ENCODE measurements around the gene SLITRK1.

The SLITRK1 gene, protein sequence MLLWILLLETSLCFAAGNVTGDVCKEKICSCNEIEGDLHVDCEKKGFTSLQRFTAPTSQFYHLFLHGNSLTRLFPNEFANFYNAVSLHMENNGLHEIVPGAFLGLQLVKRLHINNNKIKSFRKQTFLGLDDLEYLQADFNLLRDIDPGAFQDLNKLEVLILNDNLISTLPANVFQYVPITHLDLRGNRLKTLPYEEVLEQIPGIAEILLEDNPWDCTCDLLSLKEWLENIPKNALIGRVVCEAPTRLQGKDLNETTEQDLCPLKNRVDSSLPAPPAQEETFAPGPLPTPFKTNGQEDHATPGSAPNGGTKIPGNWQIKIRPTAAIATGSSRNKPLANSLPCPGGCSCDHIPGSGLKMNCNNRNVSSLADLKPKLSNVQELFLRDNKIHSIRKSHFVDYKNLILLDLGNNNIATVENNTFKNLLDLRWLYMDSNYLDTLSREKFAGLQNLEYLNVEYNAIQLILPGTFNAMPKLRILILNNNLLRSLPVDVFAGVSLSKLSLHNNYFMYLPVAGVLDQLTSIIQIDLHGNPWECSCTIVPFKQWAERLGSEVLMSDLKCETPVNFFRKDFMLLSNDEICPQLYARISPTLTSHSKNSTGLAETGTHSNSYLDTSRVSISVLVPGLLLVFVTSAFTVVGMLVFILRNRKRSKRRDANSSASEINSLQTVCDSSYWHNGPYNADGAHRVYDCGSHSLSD

DNA sequence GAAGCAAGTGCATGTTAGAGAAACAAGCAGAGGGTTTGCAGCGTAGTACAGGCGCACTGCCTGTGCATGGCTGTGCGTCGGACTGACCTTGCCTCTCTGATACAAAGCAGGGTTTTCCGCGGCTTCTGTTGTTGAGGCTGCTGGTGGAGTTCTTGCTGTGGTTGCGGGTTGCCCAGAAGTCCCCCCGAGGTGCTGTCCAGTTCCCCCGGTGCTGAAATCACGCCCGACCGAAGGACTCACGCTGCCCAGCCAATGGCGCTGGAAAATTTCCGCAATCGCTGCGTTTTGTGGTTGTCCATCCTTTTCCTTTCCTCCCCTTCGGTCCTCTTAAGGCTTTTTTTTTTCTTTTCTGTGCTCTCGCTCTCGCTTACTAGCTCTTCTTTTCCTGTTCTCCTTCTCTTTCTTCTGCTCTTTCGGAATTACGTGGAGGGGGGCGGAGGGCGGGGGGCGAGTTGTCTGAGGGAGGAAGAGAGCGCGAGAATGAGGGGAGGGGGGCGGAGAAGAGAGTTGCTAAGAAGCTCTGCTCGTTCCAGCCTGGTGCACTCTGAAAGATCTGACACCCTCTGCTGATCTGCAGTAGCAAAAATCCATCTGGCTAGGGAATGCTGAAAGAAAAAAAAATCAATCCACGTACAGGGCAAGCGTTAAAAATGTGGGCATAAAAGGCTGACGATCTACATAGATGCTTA, at the start of gene SLITRK1:
TSS of gene SLITRK1 (minus strand) at position 558 of the 689 bp plus-strand sequence. CDS start 967 bp downstream, outside the sequence.
- in situ Hi-C loops (cut with HindIII; ENCODE audit: low sequenced_read_pairs), result no loop called here

DNA sequence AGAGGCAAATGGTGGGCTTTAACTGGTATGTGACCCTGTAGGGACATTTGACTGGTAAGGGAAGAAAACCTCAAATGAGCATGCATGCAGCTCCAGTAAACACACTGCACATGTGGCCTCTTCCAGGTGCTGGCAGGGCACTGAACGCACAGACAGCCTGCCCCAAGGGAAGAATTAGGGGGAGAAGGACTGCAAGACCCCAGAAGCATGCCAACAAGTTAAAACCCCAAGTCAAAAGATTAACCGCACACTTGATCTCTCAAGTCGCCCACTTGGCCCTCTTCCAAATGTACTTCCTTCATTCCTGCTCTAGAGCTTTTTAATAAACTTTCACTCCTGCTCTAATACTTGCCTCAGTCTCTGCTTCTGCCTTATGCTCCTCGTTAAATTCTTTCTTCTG, 46.9 kb upstream of the SLITRK1 start:
- in situ Hi-C loops (cut with HindIII; ENCODE audit: low sequenced_read_pairs), result no loop called here

DNA sequence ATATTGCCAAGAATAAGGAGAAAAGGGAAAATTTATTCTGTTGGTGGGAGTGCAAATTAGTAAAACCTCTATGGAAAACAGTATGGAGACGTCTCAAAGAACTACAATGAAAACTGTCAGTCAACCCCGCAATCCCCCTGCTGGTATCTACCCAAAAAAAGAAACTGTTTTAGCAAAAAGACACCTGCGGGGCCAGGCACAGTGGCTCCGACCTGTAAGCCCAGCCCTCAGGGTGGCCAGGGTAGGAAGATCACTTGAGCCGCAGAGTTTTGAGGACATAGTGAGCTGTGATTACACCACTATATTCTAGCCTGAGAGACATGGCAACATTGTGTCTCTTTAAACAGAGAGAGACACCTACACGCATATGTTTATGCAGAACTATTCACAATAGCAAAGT, 37.5 kb upstream of the SLITRK1 start:
- in situ Hi-C loops (cut with HindIII; ENCODE audit: low sequenced_read_pairs), result no loop called here

DNA sequence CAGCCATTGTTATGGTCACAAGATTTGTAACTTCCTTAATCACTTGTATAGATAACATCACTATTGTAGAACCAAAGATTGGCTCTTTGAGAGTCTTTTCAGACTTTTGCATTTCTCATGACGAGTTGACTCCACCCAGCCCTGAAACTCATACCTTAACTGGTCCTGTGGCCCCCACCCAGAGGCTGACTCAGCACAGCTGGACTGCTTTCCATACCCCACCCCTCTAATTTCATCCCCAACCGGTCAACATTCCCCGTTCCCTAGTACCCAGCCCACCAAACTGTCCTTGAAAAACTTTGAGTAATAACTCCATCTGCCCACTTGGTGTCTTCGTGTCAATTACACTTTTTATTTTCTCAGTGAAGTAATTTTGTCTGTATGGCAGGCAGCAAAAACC, 32.1 kb upstream of the SLITRK1 start:
- in situ Hi-C loops (cut with HindIII; ENCODE audit: low sequenced_read_pairs), result no loop called here

DNA sequence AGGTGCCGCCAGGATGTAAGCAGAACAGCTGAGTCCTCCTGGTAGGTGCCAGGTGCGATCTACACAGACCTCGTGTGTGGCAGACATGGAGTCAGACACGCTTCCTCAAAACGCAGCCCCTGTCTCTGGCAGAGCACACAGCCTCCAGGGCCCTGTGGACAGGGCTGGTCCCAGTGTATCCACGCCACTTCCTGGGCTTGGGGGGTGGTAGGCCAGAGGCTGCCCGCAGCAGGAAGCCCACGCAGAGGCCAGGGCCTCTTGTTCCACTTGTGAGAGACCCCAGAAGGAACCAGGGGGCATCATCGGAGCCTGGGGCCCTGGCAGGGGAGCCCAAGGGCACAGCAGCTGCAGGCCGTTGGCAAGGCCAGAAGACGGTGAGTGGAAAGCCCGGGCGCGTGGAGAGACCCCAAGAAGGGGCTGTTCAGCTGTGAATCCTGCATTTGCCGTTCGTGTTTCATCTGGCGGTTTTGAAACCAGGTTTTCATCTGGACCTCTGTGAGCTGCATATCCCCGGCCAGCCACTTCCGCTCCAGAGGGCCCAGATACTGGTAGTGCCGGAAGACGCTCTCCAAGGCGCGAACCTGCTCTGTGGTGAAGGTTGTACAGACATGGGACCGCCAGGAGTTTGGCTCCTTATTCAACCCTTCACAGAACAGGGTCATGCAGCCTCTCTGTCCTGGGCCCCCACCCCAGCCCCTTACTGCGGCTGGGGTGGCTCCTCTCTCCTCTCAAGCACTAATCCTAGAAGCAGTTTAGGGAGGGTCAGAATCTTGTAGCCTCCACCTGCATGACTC, 25.1 kb upstream of the SLITRK1 start:
- in situ Hi-C loops (cut with HindIII; ENCODE audit: low sequenced_read_pairs), result no loop called here

DNA sequence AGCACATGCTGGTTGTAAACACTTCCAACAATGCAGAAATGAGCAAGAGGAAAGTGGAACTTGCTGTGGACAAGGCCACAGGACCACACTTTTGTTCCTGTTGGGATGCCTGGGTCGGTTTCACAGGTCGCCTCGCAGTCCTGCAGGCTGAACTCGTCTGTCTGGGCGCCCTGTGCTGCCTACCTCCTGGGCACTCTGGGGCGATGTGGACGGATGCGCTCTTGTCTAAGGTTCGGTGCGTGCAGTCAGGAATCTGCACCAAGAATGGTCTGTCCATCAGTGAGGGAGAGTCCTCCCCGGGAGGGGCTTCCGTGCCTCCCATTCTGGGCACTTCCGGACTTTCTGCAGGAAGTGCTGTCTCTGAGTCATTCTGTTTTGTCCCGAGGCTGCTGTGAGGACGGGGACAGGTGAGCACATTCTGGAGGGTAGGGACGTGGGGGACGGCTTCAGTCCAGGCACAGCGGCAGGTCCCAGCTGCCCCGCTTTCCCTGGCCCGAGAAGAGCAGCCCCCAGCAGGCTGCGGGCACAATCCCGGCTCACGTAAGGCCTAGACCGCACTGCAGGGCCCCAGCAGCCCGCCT, 24.1 kb upstream of the SLITRK1 start:
- in situ Hi-C loops (cut with HindIII; ENCODE audit: low sequenced_read_pairs), result no loop called here

DNA sequence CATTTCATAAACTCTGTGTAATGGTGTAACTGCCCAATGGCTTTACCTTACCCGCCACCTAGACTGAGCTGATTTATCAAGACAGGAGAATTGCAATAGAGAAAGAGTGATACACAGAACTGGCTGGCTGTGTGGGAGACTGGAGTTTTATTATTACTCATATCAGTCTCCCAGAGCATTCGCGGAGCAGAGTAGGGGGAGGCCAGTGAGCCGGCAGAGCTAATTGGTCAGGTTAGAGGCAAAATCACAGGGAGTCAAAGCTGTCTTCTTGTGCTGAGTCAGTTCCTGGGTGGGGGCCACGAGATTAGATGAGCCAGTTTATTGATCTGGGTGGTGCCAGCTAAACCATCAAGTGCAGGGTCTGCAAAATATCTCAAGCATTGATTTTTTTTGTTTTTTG, 23.4 kb upstream of the SLITRK1 start:
- in situ Hi-C loops (cut with HindIII; ENCODE audit: low sequenced_read_pairs), result no loop called here

DNA sequence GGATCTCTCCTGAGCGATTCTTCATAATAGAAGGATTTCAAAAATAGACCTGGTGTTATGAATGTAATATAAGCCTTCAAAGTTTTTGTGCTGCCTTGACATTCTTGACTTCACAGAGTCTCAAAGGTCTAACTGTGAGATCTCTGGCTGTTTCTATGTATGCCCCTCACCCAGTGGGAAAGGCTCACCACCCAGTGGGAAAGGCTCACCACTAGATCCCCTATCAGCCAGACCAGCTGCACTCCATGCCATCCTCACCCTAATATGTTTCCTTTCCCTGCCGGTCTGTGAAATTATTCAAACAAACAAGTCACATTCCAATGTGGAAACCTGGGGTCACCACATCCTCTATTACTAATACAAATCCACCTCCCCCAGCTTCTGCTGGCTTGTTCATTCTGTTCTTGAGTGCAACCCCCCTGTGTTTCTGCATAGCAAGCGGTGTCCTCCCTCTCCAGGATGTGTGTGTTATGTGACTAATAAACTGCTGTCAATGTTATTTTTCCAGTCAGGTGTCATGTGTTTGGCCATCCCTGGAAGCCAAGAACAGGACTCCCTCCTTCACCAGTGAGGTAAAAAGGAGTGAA, 13.8 kb upstream of the SLITRK1 start:
- in situ Hi-C loops (cut with HindIII; ENCODE audit: low sequenced_read_pairs), result no loop called here

DNA sequence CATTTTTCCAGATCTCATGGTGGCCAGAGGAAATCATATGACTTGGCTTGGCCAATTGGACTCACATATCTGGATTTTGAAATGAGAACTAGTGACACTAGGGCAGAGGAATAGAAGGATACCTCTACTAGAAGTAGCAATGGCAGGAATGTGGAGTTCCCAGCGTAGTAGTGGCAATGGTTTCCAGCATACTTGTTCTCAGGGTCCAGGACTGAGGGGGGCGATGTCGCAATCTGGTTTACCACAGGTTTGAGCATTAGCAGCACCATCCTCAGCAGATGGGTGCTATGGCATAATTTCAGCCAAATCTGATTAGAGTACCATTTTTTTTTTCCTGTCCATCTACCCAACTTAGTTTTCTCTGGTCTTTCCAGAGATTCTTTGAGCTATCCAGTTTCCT, 8.1 kb upstream of the SLITRK1 start:
- in situ Hi-C loops (cut with HindIII; ENCODE audit: low sequenced_read_pairs), result no loop called here

DNA sequence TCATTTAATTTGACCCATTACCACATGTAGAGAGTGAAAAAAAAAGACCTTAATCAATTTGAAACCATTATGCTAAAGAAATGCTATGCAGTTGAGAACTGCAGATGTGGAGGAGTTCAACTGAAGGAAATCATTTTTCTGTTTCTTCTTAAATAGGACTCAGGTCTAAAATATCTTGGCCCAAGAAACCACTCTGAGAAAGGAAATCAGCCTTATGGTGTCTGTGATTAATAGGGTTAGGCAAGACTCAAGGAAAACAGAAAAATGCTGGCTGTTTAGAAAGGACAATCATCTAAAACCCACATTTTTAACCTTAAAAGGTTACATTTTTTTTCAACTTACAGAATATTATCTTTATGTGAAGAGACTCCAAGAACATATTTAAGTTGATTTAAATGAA, 1.9 kb upstream of the SLITRK1 start:
- in situ Hi-C loops (cut with HindIII; ENCODE audit: low sequenced_read_pairs), result no loop called here

DNA sequence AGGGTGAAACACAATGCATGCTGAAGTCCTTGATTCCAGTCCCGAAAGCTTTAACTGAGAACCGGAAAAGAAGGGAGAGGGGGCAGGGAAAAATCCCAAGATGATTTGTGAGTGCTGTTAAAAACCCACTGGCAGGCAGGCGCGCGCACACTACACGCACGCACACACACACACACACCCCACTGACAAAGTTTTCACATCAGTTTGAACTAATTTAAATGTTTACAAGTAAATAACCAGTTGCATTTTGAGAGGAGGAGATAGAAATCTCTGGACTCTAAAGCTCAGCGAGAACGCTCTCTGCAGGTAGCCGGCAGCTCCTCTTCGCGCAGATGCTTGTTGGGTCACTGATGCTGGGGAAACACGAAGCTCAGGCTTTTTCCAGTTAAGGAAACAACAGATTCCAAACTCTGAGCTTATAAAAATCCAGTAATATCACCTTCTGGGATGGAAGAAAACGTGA, 818 bp upstream of the SLITRK1 start:
- in situ Hi-C loops (cut with HindIII; ENCODE audit: low sequenced_read_pairs), result no loop called here

DNA sequence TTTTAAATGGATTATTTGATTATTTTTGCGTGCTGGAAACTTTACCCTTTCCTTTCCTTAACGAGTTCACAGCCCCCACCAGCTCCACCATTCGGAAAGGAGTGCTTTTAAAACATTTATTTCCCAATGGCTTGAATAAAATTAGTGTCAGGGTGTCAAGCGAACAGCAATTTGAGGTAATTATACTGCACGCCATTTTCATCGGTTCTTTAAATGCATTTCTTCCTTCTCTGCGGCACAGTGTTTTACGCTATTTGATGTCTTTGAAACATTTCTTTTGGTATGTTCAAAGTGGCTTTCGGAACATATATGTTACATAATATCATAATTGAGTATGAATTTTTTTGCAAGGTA, 309 bp upstream of the SLITRK1 start:
- in situ Hi-C loops (cut with HindIII; ENCODE audit: low sequenced_read_pairs), result no loop called here

DNA sequence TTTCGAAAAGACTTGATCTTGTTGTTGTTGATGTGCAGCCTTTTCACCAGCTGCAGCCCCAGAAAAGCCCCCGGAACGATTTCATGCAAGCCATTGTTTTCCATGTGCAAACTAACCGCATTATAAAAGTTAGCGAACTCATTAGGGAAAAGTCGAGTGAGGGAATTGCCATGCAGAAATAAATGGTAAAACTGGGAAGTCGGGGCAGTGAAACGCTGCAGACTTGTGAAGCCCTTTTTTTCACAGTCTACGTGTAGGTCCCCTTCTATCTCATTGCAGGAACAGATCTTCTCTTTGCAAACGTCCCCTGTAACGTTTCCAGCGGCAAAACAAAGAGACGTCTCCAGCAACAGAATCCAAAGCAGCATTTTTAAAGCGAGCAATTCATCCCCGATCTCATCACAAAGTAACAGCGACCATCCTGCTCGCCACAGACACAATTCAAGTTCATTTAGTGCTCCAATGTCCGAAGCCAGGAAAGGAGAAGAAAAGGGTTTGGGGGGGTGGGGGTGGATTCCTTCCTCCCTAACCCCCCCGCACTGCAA, 1.1 kb downstream of the SLITRK1 start:
- in situ Hi-C loops (cut with HindIII; ENCODE audit: low sequenced_read_pairs), result no loop called here

DNA sequence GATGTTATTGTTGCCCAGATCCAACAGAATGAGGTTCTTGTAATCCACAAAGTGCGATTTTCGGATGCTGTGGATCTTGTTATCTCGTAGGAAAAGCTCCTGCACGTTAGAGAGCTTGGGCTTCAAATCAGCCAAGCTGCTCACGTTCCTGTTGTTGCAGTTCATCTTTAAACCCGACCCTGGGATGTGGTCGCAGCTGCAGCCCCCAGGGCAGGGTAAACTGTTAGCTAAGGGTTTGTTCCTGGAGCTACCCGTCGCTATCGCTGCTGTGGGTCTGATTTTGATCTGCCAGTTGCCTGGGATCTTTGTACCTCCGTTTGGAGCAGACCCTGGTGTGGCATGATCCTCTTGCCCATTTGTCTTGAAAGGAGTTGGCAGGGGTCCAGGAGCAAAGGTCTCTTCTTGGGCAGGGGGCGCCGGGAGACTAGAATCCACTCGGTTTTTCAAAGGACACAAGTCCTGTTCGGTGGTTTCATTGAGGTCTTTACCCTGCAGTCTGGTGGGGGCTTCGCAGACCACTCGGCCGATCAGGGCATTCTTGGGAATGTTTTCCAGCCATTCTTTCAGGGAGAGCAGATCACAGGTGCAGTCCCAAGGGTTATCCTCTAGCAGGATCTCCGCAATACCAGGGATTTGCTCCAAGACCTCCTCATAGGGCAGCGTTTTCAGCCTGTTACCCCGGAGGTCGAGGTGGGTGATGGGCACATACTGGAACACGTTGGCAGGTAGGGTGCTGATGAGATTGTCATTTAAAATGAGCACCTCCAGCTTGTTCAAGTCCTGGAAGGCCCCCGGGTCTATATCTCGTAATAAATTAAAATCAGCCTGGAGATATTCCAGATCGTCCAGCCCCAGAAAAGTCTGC, 1.8 kb downstream of the SLITRK1 start:
- in situ Hi-C loops (cut with HindIII; ENCODE audit: low sequenced_read_pairs), result no loop called here

DNA sequence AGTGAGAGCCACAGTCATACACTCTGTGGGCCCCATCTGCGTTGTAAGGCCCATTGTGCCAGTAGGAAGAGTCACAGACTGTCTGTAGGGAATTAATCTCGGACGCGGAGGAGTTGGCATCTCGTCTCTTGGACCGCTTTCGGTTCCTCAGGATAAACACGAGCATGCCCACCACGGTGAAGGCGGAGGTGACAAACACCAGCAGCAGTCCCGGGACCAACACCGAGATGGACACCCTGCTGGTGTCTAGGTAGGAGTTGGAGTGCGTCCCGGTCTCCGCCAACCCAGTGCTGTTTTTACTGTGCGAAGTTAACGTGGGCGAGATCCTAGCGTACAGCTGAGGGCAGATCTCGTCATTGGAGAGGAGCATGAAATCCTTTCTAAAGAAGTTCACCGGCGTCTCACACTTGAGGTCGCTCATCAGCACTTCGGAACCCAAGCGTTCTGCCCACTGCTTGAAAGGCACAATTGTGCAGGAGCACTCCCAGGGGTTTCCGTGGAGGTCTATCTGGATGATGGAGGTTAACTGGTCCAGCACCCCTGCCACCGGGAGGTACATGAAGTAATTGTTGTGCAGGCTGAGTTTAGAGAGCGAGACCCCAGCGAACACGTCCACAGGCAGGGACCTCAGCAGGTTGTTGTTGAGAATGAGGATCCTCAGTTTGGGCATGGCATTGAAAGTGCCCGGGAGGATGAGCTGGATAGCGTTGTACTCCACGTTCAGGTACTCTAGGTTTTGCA, 2.7 kb downstream of the SLITRK1 start:
- in situ Hi-C loops (cut with HindIII; ENCODE audit: low sequenced_read_pairs), result no loop called here

DNA sequence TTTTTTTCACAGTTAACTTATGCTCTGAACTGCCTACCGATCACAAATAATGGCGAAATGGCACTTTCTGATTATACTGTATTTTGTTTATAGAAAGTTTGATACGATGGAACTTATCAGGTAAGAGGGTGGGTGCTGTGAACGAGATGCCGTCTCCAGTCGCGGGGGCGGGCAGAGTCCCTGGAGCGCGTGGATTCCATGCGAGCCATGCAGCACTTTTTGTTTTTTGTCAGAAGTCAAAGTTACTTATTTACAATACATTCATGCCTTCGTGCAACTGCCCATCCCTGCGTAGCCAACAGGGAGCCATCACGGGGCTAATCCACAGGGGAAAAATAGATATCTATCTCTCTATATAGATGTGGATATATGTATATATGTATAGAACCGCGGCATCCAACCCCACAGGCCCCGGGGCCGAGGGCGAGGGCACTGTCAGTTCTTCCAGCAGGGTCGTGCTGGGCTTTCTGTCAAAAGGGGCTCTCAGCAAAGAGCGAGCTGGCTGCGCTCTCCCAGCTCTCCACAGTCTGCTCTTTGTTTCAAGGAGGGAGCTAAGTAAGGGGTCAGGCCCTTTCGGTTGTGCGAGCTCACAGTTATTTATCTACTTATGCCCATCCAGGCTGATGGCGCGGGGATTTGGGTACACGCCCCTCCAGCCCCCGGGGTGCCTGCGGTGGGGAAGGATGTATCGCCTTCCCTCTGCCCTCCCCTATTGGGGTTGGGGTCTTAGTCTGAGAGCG, 3.4 kb downstream of the SLITRK1 start:
- in situ Hi-C loops (cut with HindIII; ENCODE audit: low sequenced_read_pairs), result no loop called here

DNA sequence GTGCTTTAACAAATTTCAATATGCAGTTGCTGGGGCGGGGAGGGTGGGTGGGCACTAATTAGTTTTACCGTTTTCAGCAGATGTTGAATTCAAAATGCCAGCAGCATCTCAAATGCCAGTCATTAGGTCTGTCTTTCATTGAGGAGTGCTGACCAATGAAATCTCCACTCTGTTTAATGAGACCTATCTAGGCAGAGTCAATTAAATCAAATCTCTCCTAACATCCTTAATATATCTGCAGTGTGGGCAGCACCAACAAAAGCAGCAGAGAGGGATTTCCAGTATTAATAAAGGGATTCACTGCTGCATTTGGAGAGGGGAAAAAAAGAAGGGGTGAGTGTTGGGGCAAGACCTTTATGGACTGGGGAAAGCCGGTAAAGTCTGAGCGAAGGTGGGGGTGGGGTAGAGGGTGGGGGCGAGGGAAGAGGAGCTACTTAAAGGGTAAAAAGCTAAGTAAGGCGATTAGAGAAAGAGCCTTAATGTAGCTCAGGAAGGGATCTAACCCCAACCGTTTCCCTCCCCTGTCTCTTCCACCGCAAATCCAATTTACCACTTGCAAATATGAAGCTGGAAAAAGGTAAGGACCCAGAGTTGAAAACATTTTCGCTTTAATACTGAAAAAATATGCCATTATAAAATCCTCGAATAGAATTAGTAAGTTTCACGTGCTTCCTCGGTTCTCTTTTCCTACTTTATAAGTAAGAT, 4.5 kb downstream of the SLITRK1 start:
- in situ Hi-C loops (cut with HindIII; ENCODE audit: low sequenced_read_pairs), result no loop called here

All from endothelial cell of hepatic sinusoid (primary cell).